HepG2 (cell line): Measurements from ENCODE around the gene URM1. TPM values are rescaled to one million over a fixed set of nuclear protein-coding genes. Genes with fewer than 3 reads are reported as not detected.
A peak's percentile ranks its signal among the peaks of the same experiment; 100 is the strongest.

Source experiments
- ARNT ChIP-seq: fragments of 450-650 bp; IDR thresholded peaks from 2 replicates; pipeline ENCODE4 v1.6.1; 2017
- DR1 ChIP-seq: sonication (generic); formaldehyde crosslinking; IDR thresholded peaks from 2 replicates; pipeline ENCODE4 v1.8.0; 2021; ENCODE audit warnings: mild to moderate bottlenecking, missing genetic modification reagents, inconsistent platforms
- ELK4 ChIP-seq: sonication (generic); formaldehyde crosslinking; IDR thresholded peaks from 2 replicates; pipeline ENCODE4 v1.9.0; 2021; ENCODE audit warnings: missing genetic modification reagents, borderline replicate concordance
- HDAC6 ChIP-seq: fragments of 200-600 bp; sonication (generic); IDR thresholded peaks from 2 replicates; pipeline ENCODE4 v1.7.0; 2017; ENCODE audit warnings: mild to moderate bottlenecking, antibody characterized with exemption, low read length, low read depth
- HMGXB3 ChIP-seq: sonication (generic); formaldehyde crosslinking; IDR thresholded peaks from 2 replicates; pipeline ENCODE4 v1.4.0; 2020; ENCODE audit warnings: missing genetic modification reagents, borderline replicate concordance
- KLF15 ChIP-seq: sonication (generic); formaldehyde crosslinking; IDR thresholded peaks from 2 replicates; pipeline ENCODE4 v1.8.1; 2023; ENCODE audit warnings: borderline replicate concordance, mild to moderate bottlenecking, inconsistent platforms, missing genetic modification reagents, mixed read lengths
- NFIB ChIP-seq: sonication (generic); formaldehyde crosslinking; IDR thresholded peaks from 2 replicates; pipeline ENCODE4 v1.9.0; 2021; ENCODE audit warnings: missing genetic modification reagents, mild to moderate bottlenecking, borderline replicate concordance
- PLSCR1 ChIP-seq: sonication (generic); formaldehyde crosslinking; IDR thresholded peaks from 2 replicates; pipeline ENCODE4 v1.5.0; 2020; ENCODE audit warnings: missing genetic modification reagents, mild to moderate bottlenecking, borderline replicate concordance
- SNAPC4 ChIP-seq: sonication (generic); formaldehyde crosslinking; IDR thresholded peaks from 2 replicates; pipeline ENCODE4 v1.4.0; 2020; ENCODE audit warnings: mild to moderate bottlenecking, missing genetic modification reagents
- TRIM24 ChIP-seq: sonication (generic); formaldehyde crosslinking; IDR thresholded peaks from 2 replicates; pipeline ENCODE4 v1.8.0; 2022; ENCODE audit warnings: mild to moderate bottlenecking, missing genetic modification reagents
- ZBTB1 ChIP-seq: sonication (generic); formaldehyde crosslinking; IDR thresholded peaks from 2 replicates; pipeline ENCODE4 v1.4.0; 2020; ENCODE audit warnings: missing genetic modification reagents, borderline replicate concordance
- ZKSCAN5 ChIP-seq: sonication (generic); formaldehyde crosslinking; IDR thresholded peaks from 2 replicates; pipeline ENCODE4 v1.5.1; 2020; ENCODE audit warnings: mild to moderate bottlenecking, missing genetic modification reagents
- ZNF256 ChIP-seq: sonication (generic); formaldehyde crosslinking; conservative IDR thresholded peaks from 2 replicates; pipeline ENCODE4 v1.4.0; 2020; ENCODE audit warnings: missing genetic modification reagents
- ZNF501 ChIP-seq: sonication (generic); formaldehyde crosslinking; IDR thresholded peaks from 2 replicates; pipeline ENCODE4 v1.5.1; 2020; ENCODE audit warnings: mild to moderate bottlenecking, moderate library complexity, missing genetic modification reagents
- ZNF543 ChIP-seq: sonication (generic); formaldehyde crosslinking; IDR thresholded peaks from 2 replicates; pipeline ENCODE4 v1.4.0; 2020; ENCODE audit warnings: mild to moderate bottlenecking, missing genetic modification reagents
- ZNF883 ChIP-seq: sonication (generic); formaldehyde crosslinking; IDR thresholded peaks from 2 replicates; pipeline ENCODE4 v1.5.1; 2020; ENCODE audit warnings: mild to moderate bottlenecking, missing genetic modification reagents; ENCODE audit errors: not compliant biosample characterization
- polyA plus RNA-seq, 8 experiments: library from polyadenylated mRNA; depleted of rRNA in 3 of 8; stranded (reverse) in 7 of 8; unstranded in 1 of 8; fragments of >200 nt; fragmentation: Illumina TruSeq in 4 of 8; extraction: Trizol in 4 of 8; gene quantifications; 2 replicates each; pipeline versions ENCODE4 v1.2.1 to v1.2.3, GENCODE V29; 2011 to 2016; ENCODE audit warnings: low read depth in 4 of 8, missing spikeins in 1 of 8, mixed read lengths in 1 of 8; ENCODE audit not compliant: insufficient read depth in 1 of 8
- total RNA-seq, 5 experiments: library from RNA; depleted of rRNA; stranded (reverse); fragments of >200 nt; fragmentation: Illumina TruSeq; extraction: Trizol; gene quantifications; 2 replicates each; pipeline ENCODE4 v1.2.3, GENCODE V29; 2016; ENCODE audit warnings: low read depth in 1 of 5
- TF ChIP-seq, protein P1 (sequence below): sonication (generic); formaldehyde crosslinking; IDR thresholded peaks from 2 replicates; pipeline ENCODE4 v1.5.0; 2020; ENCODE audit warnings: missing genetic modification reagents

Gene URM1
- total and polyA plus RNA-seq, 2 of the 13 experiments (the other 11 are each of a cell fraction or from before 2014, with no cell fraction given), result 37.1 to 41.3 TPM

DNA sequence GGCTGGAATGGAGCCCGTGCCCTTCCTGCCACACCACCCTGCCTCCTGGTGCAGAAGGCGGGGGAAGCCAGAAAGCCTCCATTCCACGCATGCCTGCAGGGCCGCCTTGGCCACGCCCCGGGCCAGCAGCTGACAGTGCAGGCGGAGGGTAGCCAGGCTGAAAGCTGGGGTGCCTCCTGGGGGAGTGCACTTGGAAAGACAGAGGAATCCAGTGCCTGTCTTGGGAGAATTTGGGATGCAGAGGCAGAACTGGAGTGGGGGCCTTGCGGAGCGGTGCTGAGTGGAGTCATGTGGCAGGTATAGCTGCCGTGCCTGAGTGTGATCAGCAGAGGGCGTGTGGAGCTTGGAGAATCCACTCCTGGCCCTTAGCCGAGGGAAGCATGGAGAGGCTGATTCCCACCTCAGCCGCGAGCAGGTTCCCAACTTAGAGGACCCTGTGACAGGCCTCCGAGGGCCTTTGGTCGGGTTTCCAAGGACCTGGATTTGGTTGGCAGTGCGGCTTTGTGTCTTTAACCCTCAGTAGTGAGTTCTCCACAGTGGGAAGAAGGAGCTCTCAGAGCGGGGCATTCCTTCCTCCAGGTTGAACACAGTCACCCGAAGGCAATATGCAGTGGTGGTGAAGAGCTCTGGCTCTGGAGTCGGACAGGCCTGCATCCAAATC is 9.1 kb upstream of the URM1 start (continued):
- no peak for TF ChIP-seq ZNF543 (CRISPR knock-in tag)
- no peak for TF ChIP-seq ZKSCAN5 (CRISPR knock-in tag)
- no peak for TF ChIP-seq HMGXB3
- no peak for TF ChIP-seq TRIM24
- no peak for TF ChIP-seq KLF15 (CRISPR knock-in tag)
- peak; percentile 41 for TF ChIP-seq ZNF883 (CRISPR knock-in tag)
- TF ChIP-seq SNAPC4 (CRISPR knock-in tag), result no peak
- no peak for TF ChIP-seq ZNF256 (CRISPR knock-in tag)
- TF ChIP-seq HDAC6, result no peak
- no peak for TF ChIP-seq ARNT
- TF ChIP-seq, protein P1, sequence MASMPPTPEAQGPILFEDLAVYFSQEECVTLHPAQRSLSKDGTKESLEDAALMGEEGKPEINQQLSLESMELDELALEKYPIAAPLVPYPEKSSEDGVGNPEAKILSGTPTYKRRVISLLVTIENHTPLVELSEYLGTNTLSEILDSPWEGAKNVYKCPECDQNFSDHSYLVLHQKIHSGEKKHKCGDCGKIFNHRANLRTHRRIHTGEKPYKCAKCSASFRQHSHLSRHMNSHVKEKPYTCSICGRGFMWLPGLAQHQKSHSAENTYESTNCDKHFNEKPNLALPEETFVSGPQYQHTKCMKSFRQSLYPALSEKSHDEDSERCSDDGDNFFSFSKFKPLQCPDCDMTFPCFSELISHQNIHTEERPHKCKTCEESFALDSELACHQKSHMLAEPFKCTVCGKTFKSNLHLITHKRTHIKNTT (CRISPR knock-in tag), result no peak
- no peak for TF ChIP-seq ZBTB1 (CRISPR knock-in tag)
- TF ChIP-seq DR1 (CRISPR knock-in tag), result no peak
- no peak for TF ChIP-seq NFIB
- TF ChIP-seq ZNF501, result 0 out of 2 replicates have a peak, but pooled peaks have one; percentile 35
- no peak for TF ChIP-seq PLSCR1 (CRISPR knock-in tag)
- TF ChIP-seq ELK4, result no peak
